Gastrocnemius medialis (tissue), 4 donors: Measurements from ENCODE around the gene CAMTA1.

Source experiments
- CTCF ChIP-seq, 5 experiments: fragments of 450-650 bp in 3 of 5; fragments of 200-600 bp in 2 of 5; sonication (generic) in 2 of 5; IDR thresholded peaks in 4 of 5; conservative IDR thresholded peaks in 1 of 5; 1 replicate in 4 of 5; 2 replicates in 1 of 5; pipeline ENCODE4 v1.5.1; 2016 to 2019; ENCODE audit warnings: antibody characterized with exemption in 5 of 5, mild to moderate bottlenecking in 3 of 5, moderate library complexity in 3 of 5
- POLR2A ChIP-seq, 2 donors: fragments of 450-650 bp; IDR thresholded peaks; one replicate each; pipeline ENCODE4 v1.6.1; 2017; ENCODE audit warnings: antibody characterized with exemption in 2 of 2, mild to moderate bottlenecking in 2 of 2, moderate library complexity in 2 of 2

GRCh38 chr1:6891781-6892579 lies 106.7 kb downstream of the CAMTA1 start:
- TF ChIP-seq CTCF (IDR thresholded peaks at IDR 0.05 in 4 of 5, conservative IDR thresholded peaks at IDR 0.05 in 1 of 5) (no peak), POLR2A (IDR thresholded peaks at IDR 0.05) (no peak)
